H9 (cell line): ENCODE data around the gene WWC1. TPM values are rescaled to one million over a fixed set of nuclear protein-coding genes. Genes with fewer than 3 reads are reported as not detected.

Experiments
- DNase-seq: peaks from one replicate; pipeline ENCODE4 v3.0.0-alpha.2; 2017
- H2AFZ ChIP-seq: one replicate; pipeline ENCODE4 v1.6.1; 2013; ENCODE audit warnings: mild to moderate bottlenecking, low read length, control low read depth, moderate library complexity
- H2AK5ac ChIP-seq: 2 replicates; pipeline ENCODE4 v1.6.1; 2013; ENCODE audit warnings: low read length, control low read depth, mixed read lengths; ENCODE audit not compliant: insufficient read length
- H2BK120ac ChIP-seq: one replicate; pipeline ENCODE4 v1.6.1; 2013; ENCODE audit warnings: low read depth, mild to moderate bottlenecking, low read length, control low read depth, inconsistent platforms; ENCODE audit not compliant: poor library complexity, severe bottlenecking
- H2BK12ac ChIP-seq: 2 replicates; pipeline ENCODE4 v1.6.1; 2013; ENCODE audit warnings: low read length, control low read depth, mixed read lengths, low read depth; ENCODE audit not compliant: insufficient read length
- H2BK15ac ChIP-seq: 2 replicates; pipeline ENCODE4 v1.6.1; 2013; ENCODE audit warnings: low read depth, low read length, control low read depth
- H2BK20ac ChIP-seq: one replicate; pipeline ENCODE4 v1.6.1; 2013; ENCODE audit warnings: low read depth, mild to moderate bottlenecking, low read length, control low read depth, inconsistent platforms; ENCODE audit not compliant: poor library complexity, severe bottlenecking
- H2BK5ac ChIP-seq: 2 replicates; pipeline ENCODE4 v1.6.1; 2013; ENCODE audit warnings: low read length, control low read depth, mixed read lengths; ENCODE audit not compliant: insufficient read length
- H3K14ac ChIP-seq: 2 replicates; pipeline ENCODE4 v1.6.1; 2013; ENCODE audit warnings: low read length, control low read depth; ENCODE audit not compliant: insufficient read depth
- H3K18ac ChIP-seq: 2 replicates; pipeline ENCODE4 v1.6.1; 2013; ENCODE audit warnings: low read depth, mild to moderate bottlenecking, mixed read lengths, low read length, control low read depth; ENCODE audit not compliant: insufficient read length
- H3K23ac ChIP-seq: 2 replicates; pipeline ENCODE4 v1.6.1; 2013; ENCODE audit warnings: low read length, control low read depth, mixed read lengths, low read depth; ENCODE audit not compliant: insufficient read length
- H3K23me2 ChIP-seq: 2 replicates; pipeline ENCODE4 v1.6.1; 2013; ENCODE audit warnings: low read depth, mild to moderate bottlenecking, mixed read lengths, low read length, control low read depth; ENCODE audit not compliant: insufficient read length, poor library complexity, severe bottlenecking
- H3K27ac ChIP-seq: 2 replicates; pipeline ENCODE4 v1.5.1; 2013; ENCODE audit warnings: low read length, control low read depth, mixed read lengths, low read depth; ENCODE audit not compliant: insufficient read length
- H3K27me3 ChIP-seq: 2 replicates; pipeline ENCODE4 v1.6.1; 2013; ENCODE audit warnings: low read length, control low read depth, inconsistent platforms; ENCODE audit not compliant: insufficient read depth
- H3K4ac ChIP-seq: 2 replicates; pipeline ENCODE4 v1.6.1; 2013; ENCODE audit warnings: low read depth, mild to moderate bottlenecking, control low read depth, inconsistent platforms, low read length, moderate library complexity
- H3K4me1 ChIP-seq: 2 replicates; pipeline ENCODE4 v1.6.1; 2013; ENCODE audit warnings: low read length, control low read depth, inconsistent platforms; ENCODE audit not compliant: insufficient read depth
- H3K4me2 ChIP-seq: 2 replicates; pipeline ENCODE4 v1.6.1; 2013; ENCODE audit warnings: low read length, control low read depth, mixed read lengths; ENCODE audit not compliant: insufficient read length, insufficient read depth
- H3K56ac ChIP-seq: 2 replicates; pipeline ENCODE4 v1.6.1; 2013; ENCODE audit warnings: low read depth, mild to moderate bottlenecking, mixed read lengths, low read length, control low read depth; ENCODE audit not compliant: insufficient read length
- H3K79me1 ChIP-seq: 2 replicates; pipeline ENCODE4 v1.6.1; 2013; ENCODE audit warnings: low read depth, mild to moderate bottlenecking, moderate library complexity, low read length, control low read depth, inconsistent platforms; ENCODE audit not compliant: insufficient read depth, poor library complexity, severe bottlenecking
- H3K79me2 ChIP-seq: 2 replicates; pipeline ENCODE4 v1.6.1; 2013; ENCODE audit warnings: low read length, control low read depth, inconsistent platforms; ENCODE audit not compliant: insufficient read depth
- H3K9ac ChIP-seq: 2 replicates; pipeline ENCODE4 v1.6.1; 2013; ENCODE audit warnings: low read length, control low read depth, mixed read lengths; ENCODE audit not compliant: insufficient read length; ENCODE audit errors: extremely low read depth
- H3K9me3 ChIP-seq: one replicate; pipeline ENCODE4 v1.6.1; 2013; ENCODE audit warnings: low read depth, low read length, inconsistent platforms; ENCODE audit not compliant: control insufficient read depth
- H3T11ph ChIP-seq: one replicate; pipeline ENCODE4 v1.6.1; 2013; ENCODE audit warnings: mild to moderate bottlenecking, low read length, control low read depth, inconsistent platforms
- H4K20me1 ChIP-seq: one replicate; pipeline ENCODE4 v1.6.1; 2013; ENCODE audit not compliant: control insufficient read depth, insufficient read length, insufficient read depth
- H4K5ac ChIP-seq: 2 replicates; pipeline ENCODE4 v1.6.1; 2013; ENCODE audit warnings: low read depth, mild to moderate bottlenecking, mixed read lengths, low read length, control low read depth; ENCODE audit not compliant: insufficient read length
- H4K8ac ChIP-seq: replicated peaks from 2 replicates; pipeline ENCODE4 v1.6.1; 2013; ENCODE audit warnings: low read length, control low read depth, mixed read lengths, low read depth; ENCODE audit not compliant: insufficient read length
- H4K91ac ChIP-seq: 2 replicates; pipeline ENCODE4 v1.6.1; 2013; ENCODE audit warnings: low read depth, mild to moderate bottlenecking, moderate library complexity, mixed read lengths, low read length, control low read depth; ENCODE audit not compliant: insufficient read length
- H3K27ac Mint-ChIP-seq, 3 experiments: 2 replicates in 2 of 3; 3 replicates in 1 of 3; pipeline ENCODE4 v1.8.0; 2020 to 2021; ENCODE audit warnings: mixed read lengths in 3 of 3, mild to moderate bottlenecking in 1 of 3, moderate library complexity in 1 of 3
- H3K27me3 Mint-ChIP-seq: 2 replicates; pipeline ENCODE4 v1.8.0; 2021; ENCODE audit warnings: low read depth, mild to moderate bottlenecking, moderate library complexity, mixed read lengths
- H3K36me3 Mint-ChIP-seq, 3 experiments: 2 replicates in 2 of 3; 3 replicates in 1 of 3; pipeline ENCODE4 v1.8.0; 2020 to 2021; ENCODE audit warnings: low read depth in 3 of 3, mixed read lengths in 3 of 3; ENCODE audit not compliant: insufficient read depth in 1 of 3
- H3K4me1 Mint-ChIP-seq, 2 experiments: 2 replicates each; pipeline ENCODE4 v1.8.0; 2020; ENCODE audit warnings: mixed read lengths in 2 of 2
- H3K4me3 Mint-ChIP-seq, 2 experiments: 2 replicates in 1 of 2; 3 replicates in 1 of 2; pipeline ENCODE4 v1.8.0; 2020 to 2021; ENCODE audit warnings: mild to moderate bottlenecking in 2 of 2, mixed read lengths in 2 of 2, moderate library complexity in 1 of 2
- H3K9me3 Mint-ChIP-seq, 2 experiments: 2 replicates in 1 of 2; 3 replicates in 1 of 2; pipeline ENCODE4 v1.8.0; 2020; ENCODE audit warnings: mild to moderate bottlenecking in 2 of 2, mixed read lengths in 2 of 2, moderate library complexity in 1 of 2
- CTCF ChIP-seq: fragments of 200-600 bp; sonication (generic); conservative IDR thresholded peaks from 3 replicates; pipeline ENCODE4 v1.8.0; 2021; ENCODE audit warnings: antibody characterized with exemption, mild to moderate bottlenecking
- WGBS: extraction: QIAGEN DNeasy Blood & Tissue Kit; methylation state at CpG from one replicate; pipeline ENCODE4 v1.1.7; 2013; ENCODE audit warnings: missing lambda C conversion rate, low lambda C conversion rate, mixed read lengths; ENCODE audit not compliant: insufficient read length; ENCODE audit errors: extremely low coverage; 5-methylcytosine and 5-hydroxymethylcytosine counted together
- total RNA-seq: library from RNA; stranded (reverse); gene quantifications from 2 replicates; pipeline ENCODE4 v1.2.1, GENCODE V29; 2021

The WWC1 gene
- total RNA-seq, 1 experiment from 2014 or later, result 28.2 TPM

GRCh38 chr5:168513861-168514428, 222.5 kb downstream of the WWC1 start:
- no peak for DNase-seq
- no peaks in the 10 kb centered on the region for H3K27me3 Mint-ChIP-seq
- Histone ChIP-seq H3K14ac (no peak overlapping the region), H3K79me2 (no peaks in the 10 kb centered on the region), H3K18ac (no peak overlapping the region), H2BK5ac (no peak overlapping the region), H2BK12ac (no peak overlapping the region), H2BK15ac (no peak overlapping the region), H4K91ac (no peak overlapping the region), H4K20me1 (no peaks in the 10 kb centered on the region), H2BK20ac (no peak overlapping the region), H3K56ac (no peak overlapping the region), H3T11ph (no peak overlapping the region), H3K79me1 (no peaks in the 10 kb centered on the region), H2AFZ (no peak overlapping the region), H3K27me3 (no peaks in the 10 kb centered on the region), H2BK120ac (no peak overlapping the region), H4K5ac (no peak overlapping the region), H3K27ac (no peak overlapping the region), H4K8ac (no peak overlapping the region), H3K4me2 (no peak overlapping the region), H3K9me3 (no peaks in the 10 kb centered on the region), H3K4ac (no peak overlapping the region), H3K4me1 (no peaks in the 10 kb centered on the region), H3K23ac (no peak overlapping the region), H2AK5ac (no peak overlapping the region), H3K9ac (no peak overlapping the region), H3K23me2 (no peaks in the 10 kb centered on the region)
- peaks cover 3 to 9% of the 10 kb centered on the region in 2 experiments; a peak in 3 of 5 replicates for H3K9me3 Mint-ChIP-seq
- no peak overlapping the region for H3K4me3 Mint-ChIP-seq
- no peaks in the 10 kb centered on the region for H3K4me1 Mint-ChIP-seq
- no CpG with 5 or more reads among the region's 2 CpGs for WGBS
- no peak for TF ChIP-seq CTCF
- H3K36me3 Mint-ChIP-seq, result peaks cover 63 to 90% (median 89%) of the 10 kb centered on the region in 3 experiments
- H3K27ac Mint-ChIP-seq, result no peak overlapping the region

Other genes starting within 250 kb of the WWC1 start
- gene RARS1, start 194.8 kb downstream of the WWC1 start, total RNA-seq, result 97.5 and 108 TPM in 2 replicates
- 3.6 and 4.8 TPM in 2 replicates for gene FBLL1, start 237.7 kb downstream of the WWC1 start, total RNA-seq